ACC112 (cell line): ENCODE results near the gene RNF44.
"Not testable (repeated sequence)": the region's sequence is repeated elsewhere in the genome, so short reads cannot be mapped to it uniquely, and the experiment has no call there.

Experiments used
- H2AFZ ChIP-seq: fragments of 200-600 bp; sonication (generic); one replicate; pipeline ENCODE4 v1.6.0; 2017; ENCODE audit warnings: antibody characterized with exemption, low read length; ENCODE audit not compliant: unreplicated experiment
- H3K27ac ChIP-seq: fragments of 200-600 bp; sonication (generic); 2 replicates; pipeline ENCODE4 v1.5.1; 2014; ENCODE audit warnings: low read depth, mild to moderate bottlenecking, antibody characterized with exemption, low read length, moderate library complexity
- H3K27me3 ChIP-seq: fragments of 200-600 bp; sonication (generic); 2 replicates; pipeline ENCODE4 v1.6.1; 2014; ENCODE audit warnings: mild to moderate bottlenecking, antibody characterized with exemption, low read length, moderate library complexity, mixed read lengths; ENCODE audit not compliant: insufficient read depth
- H3K36me3 ChIP-seq: fragments of 200-600 bp; sonication (generic); 2 replicates; pipeline ENCODE4 v1.6.1; 2016; ENCODE audit warnings: mild to moderate bottlenecking, antibody characterized with exemption, low read length, moderate library complexity, mixed read lengths; ENCODE audit not compliant: insufficient read depth
- H3K4me1 ChIP-seq: fragments of 200-600 bp; sonication (generic); one replicate; pipeline ENCODE4 v1.6.1; 2016; ENCODE audit warnings: low read length, mixed read lengths; ENCODE audit not compliant: insufficient read depth, unreplicated experiment, control insufficient read depth
- H3K4me3 ChIP-seq: fragments of 200-600 bp; sonication (generic); 2 replicates; pipeline ENCODE4 v1.5.1; 2014; ENCODE audit warnings: mild to moderate bottlenecking, low read depth, low read length
- H3K79me2 ChIP-seq: fragments of 200-600 bp; sonication (generic); one replicate; pipeline ENCODE4 v1.6.0; 2016; ENCODE audit warnings: low read length; ENCODE audit not compliant: control insufficient read depth, unreplicated experiment, insufficient read depth

Gene RNF44

GRCh38 chr5:176552332-176552869 is 15.2 kb upstream of the RNF44 start:
- Histone ChIP-seq H3K36me3 (no peaks in the 10 kb centered on the region), H3K4me3 (no peak overlapping the region), H3K27me3 (no peaks in the 10 kb centered on the region), H3K4me1 (peaks cover 18% of the 10 kb centered on the region), H3K79me2 (no peaks in the 10 kb centered on the region), H3K27ac (no peak overlapping the region), H2AFZ (no peak overlapping the region)

- not testable (repeated sequence) for H2AFZ ChIP-seq, H3K79me2 ChIP-seq, H3K27ac ChIP-seq, H3K36me3 ChIP-seq, H3K27me3 ChIP-seq, H3K4me3 ChIP-seq
- peaks cover 18% of the 10 kb centered on the region for H3K4me1 ChIP-seq
Measured at GRCh38 chr5:176550937-176551336, 13.7 kb upstream of the RNF44 start.

- H3K79me2 ChIP-seq: no peaks in the 10 kb centered on the region
- H3K36me3 ChIP-seq: no peaks in the 10 kb centered on the region
- peaks cover 17% of the 10 kb centered on the region for H3K4me1 ChIP-seq
- no peak overlapping the region for H2AFZ ChIP-seq
- no peaks in the 10 kb centered on the region for H3K27me3 ChIP-seq
- H3K27ac ChIP-seq: no peak overlapping the region
- no peak overlapping the region for H3K4me3 ChIP-seq
Measured at GRCh38 chr5:176550275-176550831, 13.2 kb upstream of the RNF44 start.

GRCh38 chr5:176549871-176550270 is 12.7 kb upstream of the RNF44 start:
- no peaks in the 10 kb centered on the region for H3K79me2 ChIP-seq
- H3K27ac ChIP-seq: no peak overlapping the region
- H2AFZ ChIP-seq: no peak overlapping the region
- no peaks in the 10 kb centered on the region for H3K36me3 ChIP-seq
- no peaks in the 10 kb centered on the region for H3K27me3 ChIP-seq
- H3K4me3 ChIP-seq: no peak overlapping the region
- H3K4me1 ChIP-seq: peaks cover 13% of the 10 kb centered on the region

GRCh38 chr5:176548967-176549444 is 11.8 kb upstream of the RNF44 start, which contains the start of gene CDHR2:
Gene CDHR2, plus strand, starts transcription at chr5:176549342. Its CDS starts 16,011 bp downstream, at chr5:176565353.
- no peaks in the 10 kb centered on the region for H3K36me3 ChIP-seq
- no peak within 1 kb of the TSS for H2AFZ ChIP-seq
- no peak within 1 kb of the TSS for H3K4me3 ChIP-seq
- 0 out of 2 replicates have a peak within 1 kb of the TSS, but pooled peaks have one; percentile 3 for H3K27ac ChIP-seq
- H3K79me2 ChIP-seq: no peaks in the 10 kb centered on the region
- peaks cover 15% of the 10 kb centered on the region for H3K4me1 ChIP-seq
- no peaks in the 10 kb centered on the region for H3K27me3 ChIP-seq

GRCh38 chr5:176547802-176548201 is 10.6 kb upstream of the RNF44 start:
- Histone ChIP-seq H2AFZ (no peak overlapping the region), H3K36me3 (no peaks in the 10 kb centered on the region), H3K4me1 (peaks cover 10% of the 10 kb centered on the region), H3K27me3 (no peaks in the 10 kb centered on the region), H3K27ac (0 out of 2 replicates have a peak overlapping the region, but pooled peaks have one; percentile 3), H3K4me3 (no peak overlapping the region), H3K79me2 (no peaks in the 10 kb centered on the region)

GRCh38 chr5:176545737-176546509 is 8.7 kb upstream of the RNF44 start:
- no peaks in the 10 kb centered on the region for H3K36me3 ChIP-seq
- H3K79me2 ChIP-seq: no peaks in the 10 kb centered on the region
- peaks cover 17% of the 10 kb centered on the region for H3K4me1 ChIP-seq
- H3K27me3 ChIP-seq: no peaks in the 10 kb centered on the region
- H3K27ac ChIP-seq: no peak overlapping the region
- H3K4me3 ChIP-seq: no peak overlapping the region
- no peak overlapping the region for H2AFZ ChIP-seq

GRCh38 chr5:176545388-176545736 is 8.2 kb upstream of the RNF44 start:
- no peaks in the 10 kb centered on the region for H3K27me3 ChIP-seq
- H3K4me3 ChIP-seq: no peak overlapping the region
- H2AFZ ChIP-seq: no peak overlapping the region
- H3K79me2 ChIP-seq: no peaks in the 10 kb centered on the region
- peaks cover 17% of the 10 kb centered on the region for H3K4me1 ChIP-seq
- H3K36me3 ChIP-seq: no peaks in the 10 kb centered on the region
- H3K27ac ChIP-seq: no peak overlapping the region

- H3K79me2 ChIP-seq: no peaks in the 10 kb centered on the region
- no peaks in the 10 kb centered on the region for H3K27me3 ChIP-seq
- no peak overlapping the region for H3K27ac ChIP-seq
- H3K4me3 ChIP-seq: peak overlapping the region; percentile 85
- H2AFZ ChIP-seq: peak overlapping the region; percentile 88
- peaks cover 22% of the 10 kb centered on the region for H3K4me1 ChIP-seq
- no peaks in the 10 kb centered on the region for H3K36me3 ChIP-seq
Measured at GRCh38 chr5:176543428-176544182, 6.4 kb upstream of the RNF44 start.

- H3K27me3 ChIP-seq: no peaks in the 10 kb centered on the region
- peak overlapping the region; percentile 85 for H3K4me3 ChIP-seq
- H2AFZ ChIP-seq: peak overlapping the region; percentile 88
- no peaks in the 10 kb centered on the region for H3K79me2 ChIP-seq
- peaks cover 28% of the 10 kb centered on the region for H3K4me1 ChIP-seq
- H3K27ac ChIP-seq: no peak overlapping the region
- H3K36me3 ChIP-seq: no peaks in the 10 kb centered on the region
Measured at GRCh38 chr5:176542596-176543427, 5.6 kb upstream of the RNF44 start.
